Parathyroid adenoma (tissue), 2 donors: Measurements from ENCODE around the gene KRTAP10-8.

Source experiments
- H2AFZ ChIP-seq: fragments of 300-600 bp; sonication (generic); one replicate; pipeline ENCODE4 v1.7.0; 2017; ENCODE audit warnings: antibody characterized with exemption, mild to moderate bottlenecking
- H3K27ac ChIP-seq: fragments of 300-600 bp; sonication (generic); one replicate; pipeline ENCODE4 v1.7.0; 2017
- H3K27me3 ChIP-seq: fragments of 300-600 bp; sonication (generic); one replicate; pipeline ENCODE4 v1.7.0; 2017; ENCODE audit warnings: low read length; ENCODE audit not compliant: control insufficient read depth, insufficient read depth
- H3K36me3 ChIP-seq: fragments of 300-600 bp; sonication (generic); one replicate; pipeline ENCODE4 v1.7.0; 2017; ENCODE audit warnings: low read length; ENCODE audit not compliant: control insufficient read depth, insufficient read depth
- H3K4me1 ChIP-seq: fragments of 300-600 bp; sonication (generic); one replicate; pipeline ENCODE4 v1.7.0; 2017; ENCODE audit warnings: control low read depth
- H3K4me2 ChIP-seq: fragments of 300-600 bp; sonication (generic); one replicate; pipeline ENCODE4 v1.7.0; 2017; ENCODE audit warnings: low read length
- H3K4me3 ChIP-seq: fragments of 300-600 bp; sonication (generic); one replicate; pipeline ENCODE4 v1.7.0; 2017; ENCODE audit warnings: low read depth, low read length
- H3K79me2 ChIP-seq: fragments of 300-600 bp; sonication (generic); one replicate; pipeline ENCODE4 v1.7.0; 2017; ENCODE audit warnings: control low read depth
- H3K9ac ChIP-seq: fragments of 300-600 bp; sonication (generic); one replicate; pipeline ENCODE4 v1.7.0; 2017; ENCODE audit warnings: mild to moderate bottlenecking
- H3K9me3 ChIP-seq: fragments of 300-600 bp; sonication (generic); one replicate; pipeline ENCODE4 v1.7.0; 2017; ENCODE audit warnings: low read length; ENCODE audit not compliant: control insufficient read depth
- CTCF ChIP-seq: fragments of 300-600 bp; sonication (generic); IDR thresholded peaks from one replicate; pipeline ENCODE4 v1.7.0; 2017; ENCODE audit warnings: antibody characterized with exemption, mild to moderate bottlenecking
- donor health status: primary hyperparathyroidism.

Gene KRTAP10-8

GRCh38 chr21:44567481-44568171 is 44.3 kb upstream of the KRTAP10-8 start:
- no peaks in the 10 kb centered on the region for H3K27me3 ChIP-seq
- no peak overlapping the region for H3K27ac ChIP-seq
- H2AFZ ChIP-seq: no peak overlapping the region
- no peaks in the 10 kb centered on the region for H3K36me3 ChIP-seq
- H3K9ac ChIP-seq: no peak overlapping the region
- TF ChIP-seq CTCF: no peak
- no peaks in the 10 kb centered on the region for H3K9me3 ChIP-seq
- no peaks in the 10 kb centered on the region for H3K4me1 ChIP-seq
- H3K4me2 ChIP-seq: no peak overlapping the region
- no peak overlapping the region for H3K4me3 ChIP-seq
- H3K79me2 ChIP-seq: no peaks in the 10 kb centered on the region

GRCh38 chr21:44568261-44568660 is 43.6 kb upstream of the KRTAP10-8 start:
- TF ChIP-seq CTCF: no peak
- Histone ChIP-seq H3K27ac (no peak overlapping the region), H3K4me3 (no peak overlapping the region), H3K4me2 (no peak overlapping the region), H3K9me3 (no peaks in the 10 kb centered on the region), H2AFZ (no peak overlapping the region), H3K9ac (no peak overlapping the region), H3K4me1 (no peaks in the 10 kb centered on the region), H3K79me2 (no peaks in the 10 kb centered on the region), H3K36me3 (no peaks in the 10 kb centered on the region), H3K27me3 (no peaks in the 10 kb centered on the region)

- Histone ChIP-seq H3K4me3 (no peak overlapping the region), H3K9ac (no peak overlapping the region), H3K27me3 (no peaks in the 10 kb centered on the region), H3K4me1 (no peaks in the 10 kb centered on the region), H3K27ac (no peak overlapping the region), H3K79me2 (no peaks in the 10 kb centered on the region), H2AFZ (no peak overlapping the region), H3K9me3 (no peaks in the 10 kb centered on the region), H3K4me2 (no peak overlapping the region), H3K36me3 (no peaks in the 10 kb centered on the region)
- TF ChIP-seq CTCF: no peak
Observed at GRCh38 chr21:44568667-44569556, 43.0 kb upstream of the KRTAP10-8 start.

- H2AFZ ChIP-seq: no peak overlapping the region
- H3K79me2 ChIP-seq: no peaks in the 10 kb centered on the region
Observed at GRCh38 chr21:44569861-44570517, 41.9 kb upstream of the KRTAP10-8 start.

More at GRCh38 chr21:44569861-44570517, 41.9 kb upstream of the KRTAP10-8 start:
- Histone ChIP-seq H3K9me3 (no peaks in the 10 kb centered on the region), H3K9ac (no peak overlapping the region), H3K27me3 (no peaks in the 10 kb centered on the region), H3K4me2 (no peak overlapping the region), H3K4me1 (no peaks in the 10 kb centered on the region), H3K27ac (no peak overlapping the region), H3K4me3 (no peak overlapping the region), H3K36me3 (no peaks in the 10 kb centered on the region)
- TF ChIP-seq CTCF: no peak
